Spleen (tissue), 7 donors: ENCODE results near the gene MX1.

Source experiments
- POLR2A ChIP-seq, 3 donors: fragments of 450-650 bp; IDR thresholded peaks; one replicate each; pipeline ENCODE4 v1.5.1; 2017; ENCODE audit warnings: antibody characterized with exemption in 3 of 3, mild to moderate bottlenecking in 1 of 3
- POLR2AphosphoS5 ChIP-seq, 3 donors: sonication (generic); formaldehyde crosslinking; IDR thresholded peaks; one replicate each; pipeline ENCODE4 v1.5.1; 2017; ENCODE audit warnings: antibody characterized with exemption in 3 of 3
- TF ChIP-seq, protein P1 (sequence below), 11 experiments: fragments of 200-600 bp in 7 of 11; fragments of 450-650 bp in 4 of 11; sonication (generic) in 4 of 11; IDR thresholded peaks in 8 of 11; conservative IDR thresholded peaks in 3 of 11; 1 replicate in 7 of 11; 2 replicates in 4 of 11; pipeline versions ENCODE4 v1.4.0 to v1.8.0; 2016 to 2021; ENCODE audit warnings: antibody characterized with exemption in 11 of 11, inconsistent platforms in 4 of 11, mild to moderate bottlenecking in 1 of 11
- donor health status: DM: no; HTN: no; CAD: no; lungs with moderate emphysema.
- donor health status: DM: no; HTN: no; CAD: no.
- donor health status: DM: no; HTN: no; CAD: no.

DNA sequence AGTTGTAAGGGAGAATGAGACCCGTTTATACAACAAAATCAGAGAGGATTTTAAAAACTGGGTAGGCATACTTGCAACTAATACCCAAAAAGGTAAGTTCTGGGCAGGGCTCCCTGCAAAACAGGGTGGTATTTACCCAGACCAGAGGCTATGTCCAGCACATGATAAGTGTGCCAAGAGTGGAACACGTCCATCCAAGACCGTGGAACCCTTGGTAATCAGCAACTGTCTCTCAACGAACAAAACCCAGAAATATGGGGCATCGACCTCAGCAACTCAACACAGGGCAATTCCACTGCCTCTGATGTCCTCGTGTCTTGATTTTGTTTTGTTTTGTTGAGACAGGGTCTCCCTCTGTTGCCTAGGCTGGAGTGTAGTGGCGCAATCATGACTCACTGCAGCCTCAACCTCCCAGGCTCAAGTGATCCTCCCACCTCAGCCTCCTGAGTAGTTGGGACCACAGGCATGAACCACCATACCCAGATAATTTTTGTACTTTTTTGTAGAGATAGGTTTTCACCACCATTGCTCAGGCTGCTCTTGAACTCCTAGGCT is 26.7 kb upstream of the MX1 start:
- TF ChIP-seq, protein P1, sequence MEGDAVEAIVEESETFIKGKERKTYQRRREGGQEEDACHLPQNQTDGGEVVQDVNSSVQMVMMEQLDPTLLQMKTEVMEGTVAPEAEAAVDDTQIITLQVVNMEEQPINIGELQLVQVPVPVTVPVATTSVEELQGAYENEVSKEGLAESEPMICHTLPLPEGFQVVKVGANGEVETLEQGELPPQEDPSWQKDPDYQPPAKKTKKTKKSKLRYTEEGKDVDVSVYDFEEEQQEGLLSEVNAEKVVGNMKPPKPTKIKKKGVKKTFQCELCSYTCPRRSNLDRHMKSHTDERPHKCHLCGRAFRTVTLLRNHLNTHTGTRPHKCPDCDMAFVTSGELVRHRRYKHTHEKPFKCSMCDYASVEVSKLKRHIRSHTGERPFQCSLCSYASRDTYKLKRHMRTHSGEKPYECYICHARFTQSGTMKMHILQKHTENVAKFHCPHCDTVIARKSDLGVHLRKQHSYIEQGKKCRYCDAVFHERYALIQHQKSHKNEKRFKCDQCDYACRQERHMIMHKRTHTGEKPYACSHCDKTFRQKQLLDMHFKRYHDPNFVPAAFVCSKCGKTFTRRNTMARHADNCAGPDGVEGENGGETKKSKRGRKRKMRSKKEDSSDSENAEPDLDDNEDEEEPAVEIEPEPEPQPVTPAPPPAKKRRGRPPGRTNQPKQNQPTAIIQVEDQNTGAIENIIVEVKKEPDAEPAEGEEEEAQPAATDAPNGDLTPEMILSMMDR (IDR thresholded peaks at IDR 0.05 in 8 of 11, conservative IDR thresholded peaks at IDR 0.05 in 3 of 11), result no peak
- no peak for TF ChIP-seq POLR2AphosphoS5 (IDR thresholded peaks at IDR 0.05)
- TF ChIP-seq POLR2A (IDR thresholded peaks at IDR 0.05), result no peak
